ENCODE results near the gene ELMO1.

ELMO1 gene

GRCh38 chr7:37234334-37234733 is 214.3 kb downstream of the ELMO1 start:
- TF ChIP-seq CTCF (IDR thresholded peaks at IDR 0.05; ENCODE audit: extremely low read depth, insufficient read depth, missing control alignments): no peak
- DNase-seq (ENCODE audit: low spot score): no peak
- in situ Hi-C loops (cut with MboI; ENCODE audit: low pct_unique_long_range_greater_than_20kb, low sequenced_read_pairs, unreplicated experiment): loop anchor here (10.0 to 25.0 kb wide), 2 partner anchors 280 to 603 kb away; partner anchors contain the start of gene NME8

- no peak for DNase-seq (ENCODE audit: low spot score)
- in situ Hi-C loops (cut with MboI; ENCODE audit: low pct_unique_long_range_greater_than_20kb, low sequenced_read_pairs, unreplicated experiment): loop anchor here (10.0 to 25.0 kb wide), 2 partner anchors 283 to 606 kb away; partner anchors contain the start of gene NME8
- TF ChIP-seq CTCF (IDR thresholded peaks at IDR 0.05; ENCODE audit: extremely low read depth, insufficient read depth, missing control alignments): no peak
Observed at GRCh38 chr7:37231613-37232012, 217.1 kb downstream of the ELMO1 start.

GRCh38 chr7:37230221-37230620 is 218.4 kb downstream of the ELMO1 start:
- in situ Hi-C loops (cut with MboI; ENCODE audit: low pct_unique_long_range_greater_than_20kb, low sequenced_read_pairs, unreplicated experiment): loop anchor here (10.0 to 25.0 kb wide), 2 partner anchors 285 to 607 kb away; partner anchors contain the start of gene NME8
- TF ChIP-seq CTCF (IDR thresholded peaks at IDR 0.05; ENCODE audit: extremely low read depth, insufficient read depth, missing control alignments): no peak
- no peak for DNase-seq (ENCODE audit: low spot score)

GRCh38 chr7:37229381-37229780 is 219.3 kb downstream of the ELMO1 start:
- no peak for TF ChIP-seq CTCF (IDR thresholded peaks at IDR 0.05; ENCODE audit: extremely low read depth, insufficient read depth, missing control alignments)
- no peak for DNase-seq (ENCODE audit: low spot score)
- in situ Hi-C loops (cut with MboI; ENCODE audit: low pct_unique_long_range_greater_than_20kb, low sequenced_read_pairs, unreplicated experiment): loop anchor here (25.0 kb wide), 1 partner anchor 608 kb away; the partner anchor contains the start of gene NME8

- TF ChIP-seq CTCF (IDR thresholded peaks at IDR 0.05; ENCODE audit: extremely low read depth, insufficient read depth, missing control alignments): no peak
- no peak for DNase-seq (ENCODE audit: low spot score)
- in situ Hi-C loops (cut with MboI; ENCODE audit: low pct_unique_long_range_greater_than_20kb, low sequenced_read_pairs, unreplicated experiment): loop anchor here (25.0 kb wide), 1 partner anchor 612 kb away; the partner anchor contains the start of gene NME8
Observed at GRCh38 chr7:37225285-37225969, 223.2 kb downstream of the ELMO1 start.

GRCh38 chr7:37224746-37225145 is 223.9 kb downstream of the ELMO1 start:
- no peak for TF ChIP-seq CTCF (IDR thresholded peaks at IDR 0.05; ENCODE audit: extremely low read depth, insufficient read depth, missing control alignments)
- no peak for DNase-seq (ENCODE audit: low spot score)
- in situ Hi-C loops (cut with MboI; ENCODE audit: low pct_unique_long_range_greater_than_20kb, low sequenced_read_pairs, unreplicated experiment): loop anchor here (25.0 kb wide), 1 partner anchor 613 kb away; the partner anchor contains the start of gene NME8

Measured in GM13977 (cell line).